LHCN-M2 (cell line): ENCODE measurements around the gene ING3. TPM values are rescaled to one million over a fixed set of nuclear protein-coding genes. Genes with fewer than 3 reads are reported as not detected.
A peak's percentile ranks its signal among the peaks of the same experiment; 100 is the strongest.

ENCODE experiments used
- DNase-seq: peaks from one replicate; pipeline ENCODE4 v3.0.0-alpha.2; 2012; ENCODE audit warnings: low read depth
- total RNA-seq: library from RNA; depleted of rRNA; stranded (reverse); fragments of >200 nt; gene quantifications from 2 replicates; pipeline ENCODE4 v1.2.3, GENCODE V29; 2014

Gene ING3
- total RNA-seq, 1 experiment from 2014 or later = 20.7 TPM

DNA sequence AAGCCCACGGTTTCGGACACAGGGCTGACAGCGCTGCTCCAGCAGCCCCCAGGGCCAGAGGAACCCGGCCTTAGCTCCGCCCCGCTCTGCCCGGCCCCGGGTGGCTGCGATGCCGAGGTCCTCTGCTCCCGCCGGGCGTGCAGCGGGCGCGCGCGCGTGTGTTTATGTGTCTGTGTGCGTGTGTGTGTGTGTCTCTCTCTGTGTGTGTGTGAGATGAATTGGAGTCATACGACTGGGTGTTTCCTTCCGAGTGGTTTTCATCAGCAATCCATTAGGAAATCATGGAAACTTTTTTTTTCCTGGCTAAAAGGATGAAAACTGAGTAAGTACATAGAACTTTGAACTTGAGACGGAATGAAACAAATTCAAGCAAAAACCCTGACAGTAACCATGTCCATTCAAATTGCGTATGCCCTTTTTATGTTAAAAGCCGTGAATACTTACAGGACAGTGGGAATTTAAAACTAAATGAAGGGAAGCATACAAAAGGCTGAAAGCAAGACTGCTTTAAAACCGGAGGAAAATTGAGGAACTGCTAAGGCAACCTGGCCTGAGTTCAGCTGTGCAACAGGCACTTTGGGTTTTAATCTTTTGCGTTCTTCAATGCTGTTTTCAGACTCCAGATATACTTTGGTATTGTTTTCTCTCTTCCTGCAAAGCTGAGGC, 38.1 kb downstream of the ING3 start, which contains the start of gene CPED1:
CPED1 (plus strand) TSS at position 121 of the 666 bp plus-strand sequence. CDS start 911 bp downstream, outside the sequence.
- peak; percentile 93 for DNase-seq

GRCh38 chr7:120989257-120990220, 39.0 kb downstream of the ING3 start:
- no peak for DNase-seq

DNA sequence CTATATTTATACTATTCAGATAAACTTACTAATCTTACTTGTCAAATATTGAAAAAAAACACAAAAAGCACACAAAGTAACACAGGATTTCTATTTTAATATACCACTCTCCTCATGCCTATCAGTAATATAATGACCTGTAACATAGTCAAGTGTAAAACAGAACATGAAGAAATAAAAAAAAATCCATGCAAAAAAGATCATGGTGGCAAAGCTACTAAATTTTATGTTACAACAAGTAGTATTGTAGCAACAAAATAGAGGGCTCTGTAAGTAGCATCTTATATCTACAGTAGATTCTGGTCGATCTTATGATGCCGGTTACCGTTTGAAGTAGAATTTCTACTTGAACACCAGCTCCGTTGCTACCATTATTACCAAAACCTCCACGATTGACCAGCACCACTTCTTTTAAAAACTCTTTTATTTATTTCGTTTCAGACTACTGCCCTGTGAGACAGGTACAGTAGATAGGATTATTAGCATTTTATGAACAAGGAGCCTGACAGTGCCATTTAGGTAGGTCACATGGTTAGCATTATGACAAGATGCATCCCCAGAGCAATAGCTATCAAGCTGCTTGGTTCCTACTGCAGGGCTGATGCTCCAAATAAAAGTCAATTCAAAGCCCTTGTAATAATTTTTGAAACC, 40.0 kb downstream of the ING3 start:
- DNase-seq = peak; percentile 54

DNA sequence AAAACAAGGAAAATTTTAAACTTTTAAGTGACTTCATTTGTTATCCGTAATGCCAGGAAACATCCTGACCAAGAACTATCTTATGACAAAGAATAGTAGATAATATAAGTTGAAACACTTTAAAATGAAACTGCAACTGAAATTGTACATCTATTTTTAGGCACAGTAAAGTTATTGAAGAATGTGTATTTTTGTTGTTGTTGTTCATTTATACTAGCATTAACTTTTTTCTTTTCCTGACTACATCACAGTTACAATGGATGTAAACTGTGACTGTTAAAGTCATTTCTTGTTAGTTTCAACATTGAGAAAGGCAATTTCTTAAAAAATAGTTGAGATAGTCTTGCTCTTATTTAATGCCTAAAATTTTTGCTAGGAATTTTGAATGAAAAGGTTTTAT, 40.6 kb downstream of the ING3 start:
- no peak for DNase-seq

DNA sequence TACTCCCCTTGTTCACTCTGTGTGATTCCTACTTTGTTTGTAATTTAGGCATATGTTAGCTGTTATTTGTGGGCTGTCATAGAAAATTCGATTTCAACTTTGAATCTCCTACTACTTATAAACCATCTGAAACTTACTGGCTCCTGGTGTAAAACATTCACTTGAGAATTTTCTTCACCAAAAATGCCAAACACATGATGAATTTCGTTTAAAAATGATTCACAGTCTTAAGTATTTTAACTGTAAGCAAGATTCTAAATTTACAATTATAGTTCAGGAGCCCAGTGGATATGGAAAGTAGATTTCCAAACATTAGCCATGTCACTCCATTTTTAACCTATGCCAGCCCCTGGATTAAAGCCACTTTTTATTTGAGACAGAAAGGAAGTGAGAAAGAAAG, 41.0 kb downstream of the ING3 start:
- peak; percentile 62 for DNase-seq

DNA sequence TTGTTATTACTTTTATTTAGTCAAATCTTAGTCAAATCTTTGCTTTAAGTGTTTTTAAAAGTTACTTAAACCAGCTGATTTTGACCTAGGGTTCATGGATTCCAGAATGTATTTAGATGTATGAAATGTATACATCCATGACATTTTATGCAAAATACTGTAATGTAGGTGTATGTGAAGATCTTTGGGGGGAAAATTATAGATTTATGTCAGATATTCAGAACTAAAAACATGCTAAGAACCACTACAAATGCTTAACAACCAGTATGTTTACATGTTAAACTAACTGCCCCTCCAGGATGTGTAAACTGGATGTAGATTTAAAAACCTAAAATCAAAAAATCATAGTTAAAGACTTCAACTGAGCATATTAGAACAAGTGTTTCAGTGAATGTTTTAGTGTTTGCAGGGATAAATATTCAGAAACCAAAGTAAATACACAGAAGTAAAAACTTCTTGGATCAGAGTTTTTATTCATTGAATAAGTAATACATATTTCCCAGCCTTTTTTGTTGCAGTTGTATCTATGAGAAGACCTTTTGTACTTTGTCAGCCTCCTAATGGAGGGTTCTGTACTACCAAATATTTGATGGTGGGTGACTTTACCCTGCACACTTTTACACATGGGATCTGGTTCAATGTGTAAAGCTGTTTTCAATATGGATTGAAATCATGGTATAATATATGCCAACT, 41.8 kb downstream of the ING3 start:
- no peak for DNase-seq

- no peak for DNase-seq
These were observed 42.5 kb downstream of the ING3 start for GRCh38 chr7:120992965-120993494.

- DNase-seq = peak; percentile 56
These were observed 43.1 kb downstream of the ING3 start for GRCh38 chr7:120993553-120994191.

DNA sequence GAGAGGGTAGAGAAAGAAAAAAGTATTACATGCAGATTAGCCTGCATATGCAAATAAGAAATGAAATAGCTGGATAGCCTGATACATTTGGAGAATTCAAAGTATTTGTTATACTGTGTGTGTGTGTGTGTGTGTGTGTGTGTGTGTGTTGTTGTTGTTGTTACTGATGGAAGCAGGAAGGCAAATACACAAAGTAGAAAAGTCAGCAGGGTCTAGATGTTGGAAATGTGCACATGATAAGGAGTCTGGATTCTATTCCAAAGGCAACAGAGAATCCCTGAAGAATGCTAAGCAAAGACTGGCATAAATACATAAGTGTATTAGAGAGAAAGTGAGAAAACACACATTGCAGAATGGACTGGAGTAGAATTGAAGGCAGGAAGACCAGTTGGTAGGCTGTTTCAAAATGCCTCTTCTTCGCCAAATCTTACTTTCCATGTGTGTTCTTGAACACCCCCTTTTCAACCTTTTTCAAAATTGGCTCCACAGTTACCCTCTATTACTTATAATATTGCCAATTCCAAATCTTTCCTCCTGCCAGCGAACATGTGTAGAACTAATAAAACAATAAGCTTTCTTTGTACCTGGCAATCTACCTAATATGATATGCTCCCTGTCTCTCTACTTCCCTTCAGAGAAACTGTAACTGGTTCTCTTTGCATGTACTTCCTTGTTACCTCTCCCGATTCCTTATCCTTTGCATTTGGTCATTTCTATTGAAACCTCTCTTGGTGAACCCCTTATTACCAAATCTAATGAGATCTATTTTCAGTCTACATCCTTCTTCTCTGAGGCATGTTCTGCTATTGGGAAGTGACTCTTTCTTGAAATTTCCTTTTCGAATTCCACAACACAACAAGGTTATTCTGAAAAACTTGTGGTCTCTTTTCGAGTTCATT, 44.2 kb downstream of the ING3 start:
- no peak for DNase-seq

- DNase-seq = no peak
These were observed 45.1 kb downstream of the ING3 start for GRCh38 chr7:120995654-120996053.

DNA sequence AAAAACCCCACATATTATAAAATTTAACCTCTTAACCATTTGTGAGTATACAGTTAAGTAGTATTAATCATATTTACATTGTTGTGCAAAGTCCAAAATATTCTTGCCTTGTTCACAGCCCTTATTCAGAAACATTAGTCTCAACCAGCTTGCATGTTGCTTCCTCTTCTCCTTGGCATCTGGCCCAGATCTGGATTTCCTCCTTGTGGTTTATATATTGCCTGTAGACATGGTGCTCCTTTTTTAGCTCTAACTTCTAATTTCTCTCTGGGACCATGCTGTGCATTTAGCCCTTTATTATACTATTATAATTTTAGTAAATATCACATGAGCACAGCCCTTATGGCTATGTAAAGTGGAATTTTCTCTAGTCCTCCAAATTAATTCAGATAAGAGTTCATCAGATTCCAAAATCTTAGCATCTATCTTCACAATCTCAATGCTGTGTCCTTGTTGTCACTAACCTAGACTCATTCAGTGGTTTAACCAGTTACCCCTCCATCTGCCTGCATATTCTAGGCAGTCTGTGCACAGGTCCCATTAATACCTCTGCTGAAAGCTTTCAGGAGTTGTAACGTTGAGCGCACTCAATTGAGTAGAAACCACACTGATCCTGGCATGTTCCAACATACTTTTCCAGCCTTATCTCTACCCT, 45.9 kb downstream of the ING3 start:
- peak; percentile 95 for DNase-seq

GRCh38 chr7:120996988-120997345, 46.4 kb downstream of the ING3 start:
- no peak for DNase-seq

DNA sequence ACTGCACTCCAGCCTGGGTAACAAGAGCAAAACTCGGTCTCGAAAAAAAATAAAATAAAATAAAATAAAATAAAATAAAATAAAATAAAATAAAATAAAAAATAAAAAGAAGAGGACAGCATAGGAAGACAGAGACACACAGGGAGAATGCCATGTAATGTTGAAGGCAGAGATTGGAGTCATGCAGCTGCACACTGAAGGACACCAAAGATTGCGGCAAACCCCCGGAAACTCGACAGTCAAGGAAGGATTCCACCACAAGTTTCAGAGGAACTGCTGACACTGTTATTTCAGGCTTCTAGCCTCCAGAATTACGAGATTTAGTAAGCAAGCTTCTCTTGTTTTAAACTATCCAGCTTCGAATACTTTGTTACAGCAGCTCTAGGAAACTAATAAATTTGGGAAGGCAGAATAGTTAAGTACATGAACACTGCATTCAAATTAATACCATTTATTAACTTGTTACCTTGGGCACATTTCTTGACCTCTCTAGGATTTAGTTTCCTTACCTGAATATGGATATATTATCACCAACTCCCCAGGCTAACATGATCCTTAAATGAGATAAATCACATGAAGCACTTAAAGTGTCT, 47.4 kb downstream of the ING3 start:
- no peak for DNase-seq

- DNase-seq = no peak
These were observed 47.9 kb downstream of the ING3 start for GRCh38 chr7:120998520-120998919.

- DNase-seq = no peak
These were observed 48.5 kb downstream of the ING3 start for GRCh38 chr7:120998996-120999565.

DNA sequence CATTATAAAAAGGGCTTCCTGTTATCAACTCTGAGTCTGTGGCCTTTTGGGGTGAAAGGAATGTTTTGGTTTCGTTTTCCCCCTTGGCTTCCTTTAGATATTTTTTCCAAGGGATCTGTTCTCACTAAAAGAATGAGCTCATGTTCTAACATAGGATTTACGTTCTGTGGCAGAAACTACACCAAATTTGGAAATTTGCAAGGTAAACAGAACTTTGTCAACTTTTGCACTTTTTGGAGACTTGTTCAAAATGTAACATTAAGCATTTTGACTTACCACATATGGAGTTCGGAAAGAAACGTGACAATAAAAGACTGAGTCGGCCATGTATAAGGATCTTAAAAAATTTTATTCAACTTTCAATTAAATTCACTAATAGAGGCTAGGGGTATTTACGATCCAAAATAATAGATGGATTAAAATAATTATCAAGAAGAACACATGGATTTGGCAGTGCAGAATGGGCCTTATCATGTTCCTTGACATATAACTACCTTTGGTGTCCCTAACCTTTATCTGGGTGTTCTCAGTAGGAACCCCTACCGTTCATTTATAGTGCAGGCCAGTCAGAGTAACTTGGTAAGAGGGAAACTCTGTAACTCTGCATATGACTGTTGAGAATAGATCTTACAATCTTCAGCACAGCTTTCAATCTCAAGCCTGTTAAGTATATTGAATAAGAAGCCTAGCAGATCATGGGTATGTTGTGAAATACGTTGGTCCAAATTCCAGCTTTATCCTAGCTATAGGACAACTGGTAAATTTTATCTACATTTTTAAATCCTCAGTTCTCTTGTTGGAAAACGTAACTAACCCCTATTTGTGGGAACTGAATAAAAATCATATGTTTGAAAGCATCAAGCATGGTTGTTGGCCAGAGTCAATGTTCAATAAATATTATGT, 49.8 kb downstream of the ING3 start:
- peak; percentile 74 for DNase-seq

GRCh38 chr7:121001234-121001906, 50.8 kb downstream of the ING3 start:
- DNase-seq = no peak
